GM21529 (cell line): ENCODE measurements around the gene GTSE1.

ENCODE experiments used
- ATAC-seq: cut with Tn5 transposase; IDR thresholded peaks from one replicate; pipeline ENCODE4 v1.9.1; 2021; ENCODE audit not compliant: unreplicated experiment

The GTSE1 gene

GRCh38 chr22:46376908-46377524 lies 80.3 kb downstream of the GTSE1 start:
- ATAC-seq = no peak

GRCh38 chr22:46377525-46378425 lies 81.1 kb downstream of the GTSE1 start:
- no peak for ATAC-seq

GRCh38 chr22:46378426-46379065 lies 81.9 kb downstream of the GTSE1 start:
- no peak for ATAC-seq

GRCh38 chr22:46379066-46379930 lies 82.6 kb downstream of the GTSE1 start:
- no peak for ATAC-seq

- no peak for ATAC-seq
Measured at GRCh38 chr22:46380069-46380468, 83.4 kb downstream of the GTSE1 start.
